Neural cell (in vitro differentiated cells): Measurements from ENCODE around the gene AFF3.

Experiments
- CTCF ChIP-seq: fragments of 450-650 bp; IDR thresholded peaks from 2 replicates; pipeline ENCODE4 v1.5.1; 2014; ENCODE audit warnings: antibody characterized with exemption, mild to moderate bottlenecking, moderate library complexity; ENCODE audit not compliant: poor library complexity, severe bottlenecking
- EZH2 ChIP-seq: fragments of 200-600, 300-800 bp; shearing (Covaris generic), sonication (generic); IDR thresholded peaks from 2 replicates; pipeline ENCODE4 v1.6.1; 2014; ENCODE audit warnings: antibody characterized with exemption, low read length, borderline replicate concordance, mild to moderate bottlenecking; ENCODE audit not compliant: insufficient read depth, poor library complexity, severe bottlenecking
- POLR2AphosphoS5 ChIP-seq: IDR thresholded peaks from 2 replicates; pipeline ENCODE4 v1.6.1; 2012
- RAD21 ChIP-seq: fragments of 450-650 bp; conservative IDR thresholded peaks from 2 replicates; pipeline ENCODE4 v1.6.1; 2014; ENCODE audit warnings: antibody characterized with exemption, mild to moderate bottlenecking, moderate library complexity

- TF ChIP-seq CTCF (no peak), POLR2AphosphoS5 (no peak), EZH2 (no peak), RAD21 (no peak)
Measured at GRCh38 chr2:99845296-99845695, 297.1 kb downstream of the AFF3 start.
